GM12891 (cell line): ENCODE data around the gene BAZ1A. TPM values are rescaled to one million over a fixed set of nuclear protein-coding genes. Genes with fewer than 3 reads are reported as not detected.

ENCODE experiments used
- DNase-seq: peaks from one replicate; pipeline ENCODE4 v3.0.0; 2011; ENCODE audit warnings: low spot score; ENCODE audit not compliant: insufficient read length
- FAIRE-seq: peaks from 2 replicates; lab custom pipeline; 2011; peaks lifted over from hg19 to GRCh38; lab: Jason Lieb, UNC
- PAX5 ChIP-seq: IDR thresholded peaks from 2 replicates; pipeline ENCODE4 v1.6.1; 2011; ENCODE audit warnings: low read length, moderate library complexity, mild to moderate bottlenecking; ENCODE audit not compliant: insufficient read depth, severe bottlenecking
- POLR2A ChIP-seq: IDR thresholded peaks from 2 replicates; pipeline ENCODE4 v1.6.1; 2011; ENCODE audit warnings: low read depth, low read length, control low read depth
- POLR2AphosphoS5 ChIP-seq: IDR thresholded peaks from 2 replicates; pipeline ENCODE4 v1.6.1; 2011; ENCODE audit warnings: low read depth, low read length, control low read depth
- POU2F2 ChIP-seq: IDR thresholded peaks from 2 replicates; pipeline ENCODE4 v1.6.1; 2011; ENCODE audit warnings: low read depth, mild to moderate bottlenecking, control low read depth, low read length, moderate library complexity
- SPI1 ChIP-seq: IDR thresholded peaks from 2 replicates; pipeline ENCODE4 v1.6.1; 2011; ENCODE audit warnings: low read depth, low read length, control low read depth
- TAF1 ChIP-seq: IDR thresholded peaks from 2 replicates; pipeline ENCODE4 v1.6.1; 2011; ENCODE audit warnings: low read depth, low read length, control low read depth
- polyA plus RNA-seq: library from polyadenylated mRNA; unstranded; fragments of >200 nt; gene quantifications from one replicate; pipeline ENCODE4 v1.2.1, GENCODE V29; 2012; ENCODE audit warnings: low read depth, missing spikeins, inconsistent platforms; ENCODE audit not compliant: missing spikeins

The BAZ1A gene
- polyA plus RNA-seq = 27.6 TPM

- TF ChIP-seq POLR2AphosphoS5 = peak; percentile 61
- TF ChIP-seq PAX5 = no peak
- TF ChIP-seq SPI1 = 0 out of 2 replicates have a peak, but pooled peaks have one; percentile 31
- TF ChIP-seq TAF1 = no peak; the same call in 1 of the 2 replicates
- TF ChIP-seq POU2F2 = 0 out of 2 replicates have a peak, but pooled peaks have one; percentile 4
- peak; percentile 70; the same call in 1 of the 2 replicates for TF ChIP-seq POLR2A
- peak; percentile 74 for FAIRE-seq
- peak; percentile 37 for DNase-seq
Measured at GRCh38 chr14:34875031-34875922, at the start of gene BAZ1A. TSS of gene BAZ1A (minus strand) at chr14:34875360. CDS start at chr14:34874604, 756 bp downstream.

- DNase-seq (no peak), FAIRE-seq (no peak)
- TF ChIP-seq SPI1 (no peak), PAX5 (no peak), POLR2AphosphoS5 (no peak), POLR2A (no peak), TAF1 (no peak), POU2F2 (no peak)
Measured at GRCh38 chr14:34920339-34920738, 45.2 kb upstream of the BAZ1A start.

- no peak for DNase-seq
- no peak for FAIRE-seq
- TF ChIP-seq POLR2A = no peak
- TF ChIP-seq SPI1 = no peak
- no peak for TF ChIP-seq TAF1
Measured at GRCh38 chr14:34913619-34914018, 38.5 kb upstream of the BAZ1A start.

- TF ChIP-seq POLR2A (no peak), POLR2AphosphoS5 (no peak), POU2F2 (no peak), TAF1 (no peak), PAX5 (no peak), SPI1 (no peak)
- DNase-seq = no peak
- no peak for FAIRE-seq
Measured at GRCh38 chr14:34912966-34913365, 37.8 kb upstream of the BAZ1A start.

- no peak for FAIRE-seq
- no peak for DNase-seq
Measured at GRCh38 chr14:34912182-34912581, 37.0 kb upstream of the BAZ1A start.

GRCh38 chr14:34911209-34912150 lies 36.3 kb upstream of the BAZ1A start:
- FAIRE-seq = no peak

More at GRCh38 chr14:34912182-34912581, 37.0 kb upstream of the BAZ1A start:
- TF ChIP-seq POLR2A (no peak), SPI1 (no peak), PAX5 (no peak), TAF1 (no peak), POLR2AphosphoS5 (no peak), POU2F2 (no peak)

GRCh38 chr14:34906287-34906686 lies 31.1 kb upstream of the BAZ1A start:
- DNase-seq (no peak), FAIRE-seq (peak; percentile 64)
- TF ChIP-seq POLR2AphosphoS5 = no peak
- TF ChIP-seq POLR2A = no peak
- no peak for TF ChIP-seq PAX5
- TF ChIP-seq SPI1 = no peak
- TF ChIP-seq TAF1 = no peak
- no peak for TF ChIP-seq POU2F2

More at GRCh38 chr14:34911209-34912150, 36.3 kb upstream of the BAZ1A start:
- DNase-seq = no peak
- TF ChIP-seq SPI1 (no peak), TAF1 (no peak), POLR2AphosphoS5 (no peak), POU2F2 (no peak), POLR2A (no peak), PAX5 (no peak)

- DNase-seq (no peak), FAIRE-seq (no peak)
- no peak for TF ChIP-seq SPI1
- no peak for TF ChIP-seq PAX5
- TF ChIP-seq TAF1 = no peak
- TF ChIP-seq POLR2A = no peak
- no peak for TF ChIP-seq POU2F2
- no peak for TF ChIP-seq POLR2AphosphoS5
Measured at GRCh38 chr14:34895277-34895676, 20.1 kb upstream of the BAZ1A start.
